B cell (primary cell): ENCODE data around the gene SYNDIG1L. TPM values are rescaled to one million over a fixed set of nuclear protein-coding genes. Genes with fewer than 3 reads are reported as not detected.

Source experiments
- ATAC-seq: fragments of 200-7000 bp; cut with Tn5 transposase; one replicate; pipeline ENCODE4 v1.10.0; 2021; ENCODE audit warnings: low read depth, mild to moderate bottlenecking, moderate number of reproducible peaks, moderate library complexity
- CTCF ChIA-PET: fragments of 350-600 bp; sonication (Branson Sonifier 250); formaldehyde crosslinking; loops from one replicate; lab custom pipeline; 2021; ENCODE audit warnings: antibody characterized with exemption, inconsistent platforms; lab: Charles Lee
- POLR2A ChIA-PET: fragments of 350-600 bp; sonication (Branson Sonifier 250); formaldehyde crosslinking; loops from one replicate; lab custom pipeline; 2021; ENCODE audit warnings: antibody characterized with exemption; lab: Charles Lee
- DNase-seq: peaks from one replicate; pipeline ENCODE4 v3.0.0; 2013
- H2AFZ ChIP-seq: 2 replicates; pipeline ENCODE4 v1.6.1; 2012; ENCODE audit warnings: mild to moderate bottlenecking, low read depth, low read length; ENCODE audit not compliant: insufficient read depth, poor library complexity, severe bottlenecking
- H3K27ac ChIP-seq, 2 donors: 1 replicate in 1 of 2; 2 replicates in 1 of 2; pipeline ENCODE4 v1.5.1; 2012 to 2013; ENCODE audit warnings: low read length in 2 of 2, mild to moderate bottlenecking in 2 of 2, moderate library complexity in 1 of 2
- H3K27me3 ChIP-seq, 4 experiments: fragments of 200-600 bp in 1 of 4; sonication (generic) in 1 of 4; replicated peaks in 1 of 4; 1 replicate in 2 of 4; 2 replicates in 2 of 4; pipeline versions ENCODE4 v1.6.1 to v1.7.0; 2013 to 2016; ENCODE audit warnings: low read length in 3 of 4, mild to moderate bottlenecking in 2 of 4, mixed read lengths in 1 of 4, moderate library complexity in 1 of 4; ENCODE audit not compliant: insufficient read depth in 4 of 4, control insufficient read depth in 3 of 4; ENCODE audit errors: control extremely low read depth in 1 of 4
- H3K36me3 ChIP-seq, 2 experiments: replicated peaks in 1 of 2; 1 replicate in 1 of 2; 2 replicates in 1 of 2; pipeline versions ENCODE4 v1.6.1 to v1.7.1; 2013; ENCODE audit warnings: low read length in 1 of 2; ENCODE audit not compliant: insufficient read depth in 2 of 2, control insufficient read depth in 1 of 2; ENCODE audit errors: control extremely low read depth in 1 of 2, extremely low read depth in 1 of 2
- H3K4me1 ChIP-seq, 2 donors: fragments of 200-600 bp in 1 of 2; sonication (generic) in 1 of 2; 1 replicate in 1 of 2; 2 replicates in 1 of 2; pipeline versions ENCODE4 v1.5.1 to v1.6.1; 2013 to 2017; ENCODE audit warnings: low read length in 2 of 2; ENCODE audit not compliant: control insufficient read depth in 2 of 2, insufficient read depth in 2 of 2
- H3K4me2 ChIP-seq: replicated peaks from 2 replicates; pipeline ENCODE3; 2012; ENCODE audit warnings: mild to moderate bottlenecking, low read depth, low read length; ENCODE audit not compliant: poor library complexity, severe bottlenecking
- H3K4me3 ChIP-seq, 5 experiments: fragments of 200-600 bp in 1 of 5; sonication (generic) in 1 of 5; 1 replicate in 3 of 5; 2 replicates in 2 of 5; pipeline versions ENCODE4 v1.5.1 to v1.7.0; 2011 to 2016; ENCODE audit warnings: low read length in 4 of 5, mild to moderate bottlenecking in 4 of 5, low read depth in 2 of 5, control low read depth in 1 of 5, moderate library complexity in 1 of 5; ENCODE audit not compliant: insufficient read depth in 1 of 5; ENCODE audit errors: control extremely low read depth in 1 of 5, extremely low read depth in 1 of 5
- H3K79me2 ChIP-seq: fragments of 200-600 bp; sonication (generic); one replicate; pipeline ENCODE4 v1.6.0; 2016; ENCODE audit warnings: low read length; ENCODE audit not compliant: control insufficient read depth, insufficient read depth
- H3K9ac ChIP-seq: fragments of 200-600 bp; sonication (generic); 2 replicates; pipeline ENCODE4 v1.6.1; 2017; ENCODE audit warnings: mild to moderate bottlenecking, low read length, moderate library complexity
- H3K9me3 ChIP-seq, 3 donors: one replicate each; pipeline versions ENCODE4 v1.6.1 to v1.7.1; 2013; ENCODE audit warnings: low read length in 2 of 3; ENCODE audit not compliant: control insufficient read depth in 2 of 3, insufficient read depth in 1 of 3; ENCODE audit errors: control extremely low read depth in 1 of 3
- H4K20me1 ChIP-seq: 2 replicates; pipeline ENCODE4 v1.6.0; 2012; ENCODE audit warnings: mild to moderate bottlenecking, low read length; ENCODE audit not compliant: insufficient read depth, control insufficient read depth, poor library complexity, severe bottlenecking
- H3K27ac Mint-ChIP-seq: one replicate; pipeline ENCODE4 v1.8.0; 2021; ENCODE audit warnings: mixed read lengths
- H3K27me3 Mint-ChIP-seq: one replicate; pipeline ENCODE4 v1.8.0; 2021; ENCODE audit warnings: mixed read lengths
- H3K4me1 Mint-ChIP-seq: one replicate; pipeline ENCODE4 v1.8.0; 2021; ENCODE audit warnings: mixed read lengths
- H3K4me3 Mint-ChIP-seq: one replicate; pipeline ENCODE4 v1.8.0; 2021; ENCODE audit warnings: mixed read lengths
- H3K9me3 Mint-ChIP-seq: one replicate; pipeline ENCODE4 v1.8.0; 2022; ENCODE audit warnings: mixed read lengths; ENCODE audit not compliant: insufficient read depth
- EZH2 ChIP-seq: IDR thresholded peaks from 2 replicates; pipeline ENCODE4 v1.6.1; 2012; ENCODE audit warnings: borderline replicate concordance, low read depth, mild to moderate bottlenecking, moderate library complexity, low read length; ENCODE audit not compliant: insufficient read depth, poor library complexity, severe bottlenecking
- WGBS: methylation state at CpG from one replicate; pipeline ENCODE4 v1.1.5; 2013; ENCODE audit warnings: missing lambda C conversion rate; ENCODE audit not compliant: insufficient coverage; 5-methylcytosine and 5-hydroxymethylcytosine counted together
- intact Hi-C: fragments of 100-400 bp; cut with micrococcal nuclease; formaldehyde crosslinking; loops from one replicate; pipeline ENCODE4 v1.10.0; 2022
- polyA plus RNA-seq: library from polyadenylated mRNA; depleted of rRNA; stranded (reverse); fragments of >200 nt; gene quantifications from 2 replicates; pipeline ENCODE4 v1.2.3, GENCODE V29; 2012
- total RNA-seq, 2 donors: library from RNA; stranded (reverse); fragments of 120-200 nt in 1 of 2; gene quantifications; 1 replicate in 1 of 2; 2 replicates in 1 of 2; pipeline versions ENCODE4 v1.2.3 to v1.2.4, GENCODE V29; 2013 to 2022
- TF ChIP-seq, protein P1 (sequence below): fragments of 200-600 bp; IDR thresholded peaks from one replicate; pipeline ENCODE4 v1.8.0; 2022; ENCODE audit warnings: antibody characterized with exemption, mild to moderate bottlenecking

Gene SYNDIG1L
- total and polyA plus RNA-seq, 2 donors (not counting 1 experiment from before 2014, with no cell fraction given) = 0.16 TPM; not detected in 1

DNA sequence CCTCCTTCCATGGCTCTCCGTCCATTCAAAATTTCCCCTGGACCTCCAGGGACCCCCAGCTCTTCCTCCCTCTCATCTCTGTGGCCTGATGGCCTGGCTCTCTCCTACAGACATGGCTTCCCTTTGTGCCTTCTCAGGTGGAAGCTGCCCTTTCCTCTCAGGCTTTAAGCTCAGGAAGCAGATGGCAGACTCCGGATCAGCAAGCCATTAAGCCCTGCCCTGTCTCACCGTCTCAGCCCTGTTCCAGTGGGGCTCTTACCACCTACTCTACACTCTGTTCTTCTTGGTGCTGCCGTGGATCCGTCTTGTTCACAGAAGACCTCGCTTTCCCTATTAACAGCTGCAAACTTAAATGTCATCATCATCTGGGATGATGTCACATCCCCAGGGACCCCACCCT lies 34.0 kb upstream of the SYNDIG1L start:
- POLR2A ChIA-PET = no interaction called here
- ATAC-seq (no peak), DNase-seq (no peak)
- Mint-ChIP-seq H3K4me3 (no peak overlapping the region), H3K27me3 (peaks cover 30% of the 10 kb centered on the region), H3K4me1 (no peaks in the 10 kb centered on the region), H3K27ac (no peak overlapping the region), H3K9me3 (no peaks in the 10 kb centered on the region)
- H3K9me3 ChIP-seq = no peaks in the 10 kb centered on the region
- TF ChIP-seq, protein P1, sequence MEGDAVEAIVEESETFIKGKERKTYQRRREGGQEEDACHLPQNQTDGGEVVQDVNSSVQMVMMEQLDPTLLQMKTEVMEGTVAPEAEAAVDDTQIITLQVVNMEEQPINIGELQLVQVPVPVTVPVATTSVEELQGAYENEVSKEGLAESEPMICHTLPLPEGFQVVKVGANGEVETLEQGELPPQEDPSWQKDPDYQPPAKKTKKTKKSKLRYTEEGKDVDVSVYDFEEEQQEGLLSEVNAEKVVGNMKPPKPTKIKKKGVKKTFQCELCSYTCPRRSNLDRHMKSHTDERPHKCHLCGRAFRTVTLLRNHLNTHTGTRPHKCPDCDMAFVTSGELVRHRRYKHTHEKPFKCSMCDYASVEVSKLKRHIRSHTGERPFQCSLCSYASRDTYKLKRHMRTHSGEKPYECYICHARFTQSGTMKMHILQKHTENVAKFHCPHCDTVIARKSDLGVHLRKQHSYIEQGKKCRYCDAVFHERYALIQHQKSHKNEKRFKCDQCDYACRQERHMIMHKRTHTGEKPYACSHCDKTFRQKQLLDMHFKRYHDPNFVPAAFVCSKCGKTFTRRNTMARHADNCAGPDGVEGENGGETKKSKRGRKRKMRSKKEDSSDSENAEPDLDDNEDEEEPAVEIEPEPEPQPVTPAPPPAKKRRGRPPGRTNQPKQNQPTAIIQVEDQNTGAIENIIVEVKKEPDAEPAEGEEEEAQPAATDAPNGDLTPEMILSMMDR = no peak
- TF ChIP-seq EZH2 = no peak
- intact Hi-C loops = no loop called here
- no peak overlapping the region for H3K4me3 ChIP-seq
- no peaks in the 10 kb centered on the region for H3K4me1 ChIP-seq
- CTCF ChIA-PET = interaction anchor here (0.6 to 1.5 kb wide), 4 partner anchors 18 to 110 kb away, joined by 3 to 6 read pairs (median 4); no protein-coding TSS in a partner anchor
- H4K20me1 ChIP-seq = no peaks in the 10 kb centered on the region
- WGBS = 46% methylated on average over 6 of the region's 6 CpGs
- H3K4me2 ChIP-seq = no peak overlapping the region
- H3K9ac ChIP-seq = no peak overlapping the region
- no peak overlapping the region for H2AFZ ChIP-seq
- no peaks in the 10 kb centered on the region for H3K36me3 ChIP-seq
- no peaks in the 10 kb centered on the region for H3K79me2 ChIP-seq
- H3K27ac ChIP-seq = no peak overlapping the region
- no peaks in the 10 kb centered on the region for H3K27me3 ChIP-seq

DNA sequence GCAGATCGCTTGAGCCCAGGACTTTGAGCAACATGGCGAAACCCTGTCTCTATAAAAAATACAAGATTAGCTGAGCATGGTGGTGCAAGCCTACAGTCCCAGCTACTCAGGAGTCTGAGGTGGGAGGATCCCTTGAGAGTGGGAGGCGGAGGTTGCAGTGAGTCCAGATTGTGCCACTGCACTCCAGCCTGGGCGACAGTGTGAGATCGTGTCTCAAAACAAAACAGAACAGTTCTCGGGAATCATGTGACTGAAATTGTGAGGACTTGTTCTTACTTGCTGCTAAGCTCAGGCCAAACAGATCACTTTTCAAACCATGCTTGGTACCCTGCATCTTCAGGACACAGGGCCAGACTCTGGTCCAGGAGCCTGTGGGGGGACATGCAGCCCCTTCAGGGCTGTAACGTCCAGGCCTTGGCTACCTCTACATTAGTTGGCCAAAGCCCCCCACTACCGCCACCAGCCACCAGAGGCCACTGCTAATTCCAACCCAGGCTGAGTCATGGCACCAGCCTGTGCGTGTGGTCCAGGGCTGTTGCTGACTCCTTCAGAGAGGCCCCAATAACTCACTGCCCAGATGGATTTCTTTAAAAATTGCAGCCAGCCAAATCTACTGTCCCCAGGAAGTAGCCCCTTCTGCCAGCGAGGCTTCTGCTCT lies 33.4 kb upstream of the SYNDIG1L start:
- peaks cover 30% of the 10 kb centered on the region for H3K27me3 Mint-ChIP-seq
- WGBS = 88% methylated on average over 10 of the region's 10 CpGs
- H3K4me2 ChIP-seq = no peak overlapping the region
- no peak overlapping the region for H2AFZ ChIP-seq
- ChIA-PET CTCF (interaction anchor here (1.2 to 1.6 kb wide), 4 partner anchors 19 to 58 kb away, joined by 3 to 4 read pairs (median 3); no protein-coding TSS in a partner anchor), POLR2A (no interaction called here)
- no peak overlapping the region for H3K4me3 Mint-ChIP-seq
- no peak overlapping the region for H3K9ac ChIP-seq
- no peaks in the 10 kb centered on the region for H3K4me1 Mint-ChIP-seq
- DNase-seq (peak; percentile 27), ATAC-seq (peak; percentile 62)
- no peaks in the 10 kb centered on the region for H3K9me3 ChIP-seq
- H3K4me3 ChIP-seq = no peak overlapping the region
- H3K4me1 ChIP-seq = no peaks in the 10 kb centered on the region
- no peaks in the 10 kb centered on the region for H3K27me3 ChIP-seq
- H3K79me2 ChIP-seq = no peaks in the 10 kb centered on the region
- H3K27ac ChIP-seq = no peak overlapping the region
- H3K36me3 ChIP-seq = no peaks in the 10 kb centered on the region
- intact Hi-C loops = no loop called here
- no peaks in the 10 kb centered on the region for H3K9me3 Mint-ChIP-seq
- no peaks in the 10 kb centered on the region for H4K20me1 ChIP-seq
- no peak for TF ChIP-seq EZH2
- TF ChIP-seq, protein P1 = peak; percentile 66
- no peak overlapping the region for H3K27ac Mint-ChIP-seq
